Measurements from ENCODE around the gene TRPM3. TPM values are rescaled to one million over a fixed set of nuclear protein-coding genes. Genes with fewer than 3 reads are reported as not detected.
A peak's percentile ranks its signal among the peaks of the same experiment; 100 is the strongest.

The TRPM3 gene
- total RNA-seq, 1 experiment from 2014 or later: 0.26 TPM

DNA sequence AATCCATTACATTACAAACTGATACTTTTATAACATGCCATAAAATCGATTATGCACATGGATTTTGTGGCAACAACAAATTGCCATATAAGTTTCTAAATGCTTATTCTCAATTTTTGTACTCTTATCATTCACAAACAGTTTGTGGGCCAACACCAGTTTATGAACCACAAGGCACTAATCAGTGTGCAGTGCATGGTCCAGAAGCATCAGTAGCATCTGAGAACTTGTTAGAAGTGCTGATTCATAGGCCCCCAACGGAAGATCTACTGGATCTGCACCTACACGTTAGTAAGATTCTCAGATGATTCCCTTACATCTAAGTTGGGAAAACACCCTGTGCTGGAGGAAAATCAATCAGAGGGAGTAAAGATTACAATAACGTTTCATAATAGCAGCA lies 242.8 kb downstream of the TRPM3 start:
- no peaks in the 10 kb centered on the region for H3F3A ChIP-seq (ENCODE audit: insufficient read depth, low read depth)
- no peaks in the 10 kb centered on the region for H3K36me3 ChIP-seq (ENCODE audit: low read depth)
- no peak for TF ChIP-seq EZH2 (IDR thresholded peaks at IDR 0.05; ENCODE audit: low read depth)
- TF ChIP-seq, protein P1, sequence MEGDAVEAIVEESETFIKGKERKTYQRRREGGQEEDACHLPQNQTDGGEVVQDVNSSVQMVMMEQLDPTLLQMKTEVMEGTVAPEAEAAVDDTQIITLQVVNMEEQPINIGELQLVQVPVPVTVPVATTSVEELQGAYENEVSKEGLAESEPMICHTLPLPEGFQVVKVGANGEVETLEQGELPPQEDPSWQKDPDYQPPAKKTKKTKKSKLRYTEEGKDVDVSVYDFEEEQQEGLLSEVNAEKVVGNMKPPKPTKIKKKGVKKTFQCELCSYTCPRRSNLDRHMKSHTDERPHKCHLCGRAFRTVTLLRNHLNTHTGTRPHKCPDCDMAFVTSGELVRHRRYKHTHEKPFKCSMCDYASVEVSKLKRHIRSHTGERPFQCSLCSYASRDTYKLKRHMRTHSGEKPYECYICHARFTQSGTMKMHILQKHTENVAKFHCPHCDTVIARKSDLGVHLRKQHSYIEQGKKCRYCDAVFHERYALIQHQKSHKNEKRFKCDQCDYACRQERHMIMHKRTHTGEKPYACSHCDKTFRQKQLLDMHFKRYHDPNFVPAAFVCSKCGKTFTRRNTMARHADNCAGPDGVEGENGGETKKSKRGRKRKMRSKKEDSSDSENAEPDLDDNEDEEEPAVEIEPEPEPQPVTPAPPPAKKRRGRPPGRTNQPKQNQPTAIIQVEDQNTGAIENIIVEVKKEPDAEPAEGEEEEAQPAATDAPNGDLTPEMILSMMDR (conservative IDR thresholded peaks at IDR 0.05): no peak
- CTCF ChIA-PET: no interaction called here
- no peak overlapping the region for H3K4me2 ChIP-seq
- no peaks in the 10 kb centered on the region for H3K9me3 ChIP-seq (ENCODE audit: insufficient read depth, low read depth)
- BruUV-seq (replicated peaks): no TSS peak
- H3K79me2 ChIP-seq (ENCODE audit: low read depth): no peaks in the 10 kb centered on the region
- H3K4me1 ChIP-seq (replicated peaks; ENCODE audit: insufficient read depth): no peaks in the 10 kb centered on the region
- no peak overlapping the region for H3K27ac ChIP-seq
- H3K27me3 ChIP-seq (ENCODE audit: insufficient read depth, low read depth): no peaks in the 10 kb centered on the region
- no peak overlapping the region for H3K4me3 ChIP-seq
- H2AFZ ChIP-seq: no peak overlapping the region
- no peaks in the 10 kb centered on the region for H4K20me1 ChIP-seq (ENCODE audit: insufficient read depth)
- POLR2A ChIA-PET (ENCODE audit: unreplicated experiment): no interaction called here
- no peaks in the 10 kb centered on the region for H3K9me2 ChIP-seq (ENCODE audit: insufficient read depth)
- DNase-seq: no peak
- intact Hi-C loops (cut with micrococcal nuclease; ENCODE audit: unreplicated experiment): no loop called here

DNA sequence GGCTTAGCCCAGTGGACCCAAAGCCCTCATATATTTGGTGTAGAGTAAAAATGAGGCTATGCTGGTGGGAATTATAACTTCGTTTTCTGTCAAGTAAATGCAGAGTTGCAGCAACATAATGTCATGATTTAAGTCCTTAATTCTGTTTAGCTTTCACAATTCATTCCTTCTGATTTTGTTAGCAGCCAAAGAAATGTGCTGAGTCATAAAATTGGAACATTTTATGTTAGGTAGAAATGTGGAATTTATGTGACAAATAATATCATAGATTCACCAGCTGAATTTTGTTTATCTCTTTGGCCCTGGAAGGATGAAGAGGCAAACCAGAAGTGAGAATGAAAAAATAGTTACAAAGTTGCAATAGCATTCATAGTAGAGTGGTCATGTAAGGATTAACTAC lies 247.0 kb downstream of the TRPM3 start:
- H3F3A ChIP-seq (ENCODE audit: insufficient read depth, low read depth): no peaks in the 10 kb centered on the region
- no peak overlapping the region for H2AFZ ChIP-seq
- BruUV-seq (replicated peaks): no TSS peak
- CTCF ChIA-PET: no interaction called here
- no peaks in the 10 kb centered on the region for H4K20me1 ChIP-seq (ENCODE audit: insufficient read depth)
- intact Hi-C loops (cut with micrococcal nuclease; ENCODE audit: unreplicated experiment): no loop called here
- H3K4me1 ChIP-seq (replicated peaks; ENCODE audit: insufficient read depth): no peaks in the 10 kb centered on the region
- TF ChIP-seq, protein P1 (conservative IDR thresholded peaks at IDR 0.05): no peak
- TF ChIP-seq EZH2 (IDR thresholded peaks at IDR 0.05; ENCODE audit: low read depth): no peak
- H3K27ac ChIP-seq: no peak overlapping the region
- POLR2A ChIA-PET (ENCODE audit: unreplicated experiment): no interaction called here
- no peak overlapping the region for H3K4me2 ChIP-seq
- no peak for DNase-seq
- no peaks in the 10 kb centered on the region; the same call in 1 of the 2 replicates for H3K9me3 ChIP-seq (ENCODE audit: insufficient read depth, low read depth)
- no peaks in the 10 kb centered on the region for H3K36me3 ChIP-seq (ENCODE audit: low read depth)
- no peaks in the 10 kb centered on the region for H3K9me2 ChIP-seq (ENCODE audit: insufficient read depth)
- H3K4me3 ChIP-seq: no peak overlapping the region
- no peaks in the 10 kb centered on the region for H3K27me3 ChIP-seq (ENCODE audit: insufficient read depth, low read depth)
- H3K79me2 ChIP-seq (ENCODE audit: low read depth): no peaks in the 10 kb centered on the region

DNA sequence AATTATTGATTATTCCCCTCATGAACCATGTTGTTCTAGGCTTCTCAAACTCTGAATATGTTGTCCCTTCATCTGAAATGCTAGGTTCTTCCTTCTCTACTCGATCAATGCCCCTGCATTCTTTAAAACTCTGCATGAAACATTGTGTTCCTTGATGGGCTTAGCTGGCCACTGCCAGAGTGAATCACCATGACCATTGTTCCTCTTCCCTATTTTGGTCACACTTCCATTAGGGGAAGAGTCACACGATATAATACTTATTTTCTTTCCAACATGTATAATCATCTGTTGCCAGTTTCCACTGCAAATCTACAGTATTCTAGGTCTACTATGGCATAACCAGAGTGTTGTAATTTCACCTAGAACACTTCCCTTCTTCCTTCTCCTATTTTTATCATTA lies 247.9 kb downstream of the TRPM3 start:
- Histone ChIP-seq H3K27ac (no peak overlapping the region), H3K4me3 (no peak overlapping the region), H3K9me3 (ENCODE audit: insufficient read depth, low read depth) (no peaks in the 10 kb centered on the region; the same call in 1 of the 2 replicates), H3K79me2 (ENCODE audit: low read depth) (no peaks in the 10 kb centered on the region), H3K4me1 (replicated peaks; ENCODE audit: insufficient read depth) (no peaks in the 10 kb centered on the region), H3K4me2 (no peak overlapping the region), H3K36me3 (ENCODE audit: low read depth) (no peaks in the 10 kb centered on the region), H4K20me1 (ENCODE audit: insufficient read depth) (no peaks in the 10 kb centered on the region), H2AFZ (0 out of 2 replicates have a peak overlapping the region, but pooled peaks have one; percentile 20), H3F3A (ENCODE audit: insufficient read depth, low read depth) (no peaks in the 10 kb centered on the region), H3K9me2 (ENCODE audit: insufficient read depth) (no peaks in the 10 kb centered on the region), H3K27me3 (ENCODE audit: insufficient read depth, low read depth) (no peaks in the 10 kb centered on the region)
- no peak for DNase-seq
- no TSS peak for BruUV-seq (replicated peaks)
- ChIA-PET CTCF (no interaction called here), POLR2A (ENCODE audit: unreplicated experiment) (no interaction called here)
- intact Hi-C loops (cut with micrococcal nuclease; ENCODE audit: unreplicated experiment): no loop called here
- TF ChIP-seq EZH2 (IDR thresholded peaks at IDR 0.05; ENCODE audit: low read depth): no peak
- TF ChIP-seq, protein P1 (conservative IDR thresholded peaks at IDR 0.05): no peak
